Bronchial epithelial cell (primary cell): Measurements from ENCODE around the gene ADCY4. TPM values are rescaled to one million over a fixed set of nuclear protein-coding genes. Genes with fewer than 3 reads are reported as not detected.

Experiments used
- DNase-seq: peaks from one replicate; pipeline ENCODE4 v3.0.0-alpha.2; 2010; ENCODE audit warnings: low read depth
- FAIRE-seq: peaks from 2 replicates; lab custom pipeline; 2011; peaks lifted over from hg19 to GRCh38; lab: Jason Lieb, UNC
- H3K27me3 ChIP-seq: 2 replicates; pipeline ENCODE4 v1.5.1; 2011; ENCODE audit warnings: low read length; ENCODE audit not compliant: control insufficient read depth, insufficient read depth
- H3K36me3 ChIP-seq: 2 replicates; pipeline ENCODE4 v1.5.1; 2011; ENCODE audit warnings: low read length; ENCODE audit not compliant: control insufficient read depth, insufficient read depth
- H3K4me3 ChIP-seq: 2 replicates; pipeline ENCODE4 v1.5.1; 2011; ENCODE audit warnings: mild to moderate bottlenecking, low read depth, low read length, control low read depth
- CTCF ChIP-seq: IDR thresholded peaks from 2 replicates; pipeline ENCODE4 v1.5.1; 2011; ENCODE audit warnings: mild to moderate bottlenecking, moderate library complexity, low read length, control low read depth, inconsistent platforms; ENCODE audit not compliant: insufficient read depth, severe bottlenecking
- total RNA-seq: library from RNA; depleted of rRNA; stranded (reverse); fragments of >200 nt; gene quantifications from 2 replicates; pipeline ENCODE4 v1.2.1, GENCODE V29; 2014

The ADCY4 gene
- total RNA-seq, 1 donor from 2014 or later: 0.53 TPM

- DNase-seq (no peak), FAIRE-seq (no peak)
- no peak for TF ChIP-seq CTCF
- Histone ChIP-seq H3K27me3 (no peaks in the 10 kb centered on the region), H3K4me3 (no peak overlapping the region), H3K36me3 (no peaks in the 10 kb centered on the region)
Measured at GRCh38 chr14:24327303-24327702, 7.6 kb downstream of the ADCY4 start.

- no peak for FAIRE-seq
- Histone ChIP-seq H3K36me3 (no peaks in the 10 kb centered on the region), H3K4me3 (no peak overlapping the region), H3K27me3 (no peaks in the 10 kb centered on the region)
- no peak for DNase-seq
- no peak for TF ChIP-seq CTCF
Measured at GRCh38 chr14:24325963-24326362, 8.9 kb downstream of the ADCY4 start.

GRCh38 chr14:24325041-24325530, 9.8 kb downstream of the ADCY4 start:
- no peak for TF ChIP-seq CTCF
- Histone ChIP-seq H3K27me3 (no peaks in the 10 kb centered on the region), H3K4me3 (no peak overlapping the region), H3K36me3 (no peaks in the 10 kb centered on the region)
- DNase-seq (no peak), FAIRE-seq (no peak)

- FAIRE-seq (no peak), DNase-seq (no peak)
- Histone ChIP-seq H3K4me3 (no peak overlapping the region), H3K36me3 (no peaks in the 10 kb centered on the region), H3K27me3 (no peaks in the 10 kb centered on the region)
- TF ChIP-seq CTCF: no peak
Measured at GRCh38 chr14:24324024-24324423, 10.8 kb downstream of the ADCY4 start.

- TF ChIP-seq CTCF: no peak
- no peak for FAIRE-seq
- Histone ChIP-seq H3K4me3 (no peak overlapping the region), H3K27me3 (no peaks in the 10 kb centered on the region), H3K36me3 (no peaks in the 10 kb centered on the region)
- no peak for DNase-seq
Measured at GRCh38 chr14:24323341-24323740, 11.5 kb downstream of the ADCY4 start.

GRCh38 chr14:24322672-24323071, 12.2 kb downstream of the ADCY4 start:
- H3K27me3 ChIP-seq: no peaks in the 10 kb centered on the region
- no peaks in the 10 kb centered on the region for H3K36me3 ChIP-seq
- FAIRE-seq (no peak), DNase-seq (no peak)
- TF ChIP-seq CTCF: no peak
- no peak overlapping the region for H3K4me3 ChIP-seq
